ENCODE data around the gene VPS36.
"Not testable (repeated sequence)": the region's sequence is repeated elsewhere in the genome, so short reads cannot be mapped to it uniquely, and the experiment has no call there.

VPS36 gene, protein sequence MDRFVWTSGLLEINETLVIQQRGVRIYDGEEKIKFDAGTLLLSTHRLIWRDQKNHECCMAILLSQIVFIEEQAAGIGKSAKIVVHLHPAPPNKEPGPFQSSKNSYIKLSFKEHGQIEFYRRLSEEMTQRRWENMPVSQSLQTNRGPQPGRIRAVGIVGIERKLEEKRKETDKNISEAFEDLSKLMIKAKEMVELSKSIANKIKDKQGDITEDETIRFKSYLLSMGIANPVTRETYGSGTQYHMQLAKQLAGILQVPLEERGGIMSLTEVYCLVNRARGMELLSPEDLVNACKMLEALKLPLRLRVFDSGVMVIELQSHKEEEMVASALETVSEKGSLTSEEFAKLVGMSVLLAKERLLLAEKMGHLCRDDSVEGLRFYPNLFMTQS

DNA sequence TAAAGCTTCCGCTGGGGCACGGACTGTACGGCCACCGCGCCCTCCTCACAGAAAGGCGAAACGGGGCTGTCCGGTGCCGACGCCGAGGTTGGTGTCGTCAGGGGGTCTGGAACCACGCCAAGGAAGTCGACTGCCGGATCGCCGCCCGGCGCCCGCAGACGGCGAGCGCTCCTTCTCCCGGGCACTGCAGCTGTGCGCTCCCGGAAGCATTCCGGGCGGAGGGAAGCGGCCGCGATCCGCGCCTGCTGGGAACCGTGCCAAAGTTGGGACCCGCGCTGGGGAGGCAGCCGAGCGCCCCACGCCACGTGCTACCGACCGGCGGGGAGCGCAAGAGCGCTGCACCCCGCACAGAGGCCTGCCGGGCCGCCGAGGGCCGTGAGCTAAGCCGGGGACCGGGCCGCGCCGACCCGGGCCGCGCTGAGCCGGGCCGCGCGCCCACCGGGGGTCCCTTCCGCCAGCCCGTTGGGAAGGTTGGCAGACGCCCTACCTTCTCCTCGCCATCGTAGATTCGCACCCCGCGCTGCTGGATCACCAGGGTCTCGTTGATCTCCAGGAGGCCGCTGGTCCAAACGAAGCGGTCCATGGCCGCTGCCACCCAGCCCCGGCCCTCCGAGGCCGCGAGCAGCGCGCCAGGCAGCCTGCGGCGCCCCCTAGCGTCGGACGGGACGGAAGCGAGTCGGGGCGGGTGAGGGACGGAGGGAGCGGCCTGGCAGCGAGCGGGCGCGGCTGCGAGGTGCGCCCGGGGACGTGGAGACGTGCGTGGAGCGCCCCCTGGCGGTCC lies at the start of gene VPS36:
Gene VPS36 (minus strand): TSS at position 623 of the 781 bp plus-strand sequence. CDS start 40 bp downstream, at position 583.
- DNase-seq = peak; percentile 89 to 96

DNA sequence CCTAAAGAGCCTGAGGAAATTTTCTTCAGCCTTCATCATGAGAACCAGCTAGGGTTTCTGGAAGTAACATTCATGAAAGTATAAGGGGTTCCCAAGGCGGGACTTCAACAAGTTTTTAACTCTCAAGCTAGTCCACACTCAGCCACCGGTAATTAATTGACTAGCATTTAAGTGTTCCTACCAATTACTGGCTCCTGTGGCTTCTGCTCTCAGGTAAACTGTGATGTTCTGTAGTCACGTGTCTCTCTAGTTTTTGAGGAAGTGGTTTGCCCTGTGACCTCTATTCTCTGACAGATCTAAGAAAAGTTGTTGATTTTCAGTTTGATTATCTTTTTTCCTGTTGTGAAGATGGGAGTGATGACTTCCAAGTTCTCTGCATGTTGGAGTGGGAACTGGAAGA lies 47.5 kb upstream of the VPS36 start:
- DNase-seq = not testable (repeated sequence)

DNA sequence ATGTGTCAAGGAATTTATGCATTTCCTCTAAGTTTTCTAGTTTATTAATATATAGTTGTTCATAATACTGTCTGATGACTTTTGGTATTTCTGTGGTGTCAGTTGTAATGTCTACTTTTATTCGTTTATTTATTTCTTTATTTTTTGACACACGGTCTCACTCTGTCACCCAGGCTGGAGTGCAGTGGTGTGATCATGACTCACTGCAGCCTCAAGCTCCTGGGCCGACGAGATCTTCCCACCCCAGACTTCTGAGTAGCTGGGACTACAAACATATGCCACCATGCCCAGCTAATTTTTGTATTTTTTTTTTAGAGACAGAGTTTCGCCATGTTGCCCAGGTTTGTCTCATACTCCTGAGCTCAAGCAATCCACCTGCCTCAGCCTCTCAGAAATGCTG lies 43.8 kb upstream of the VPS36 start:
- not testable (repeated sequence) for DNase-seq

DNA sequence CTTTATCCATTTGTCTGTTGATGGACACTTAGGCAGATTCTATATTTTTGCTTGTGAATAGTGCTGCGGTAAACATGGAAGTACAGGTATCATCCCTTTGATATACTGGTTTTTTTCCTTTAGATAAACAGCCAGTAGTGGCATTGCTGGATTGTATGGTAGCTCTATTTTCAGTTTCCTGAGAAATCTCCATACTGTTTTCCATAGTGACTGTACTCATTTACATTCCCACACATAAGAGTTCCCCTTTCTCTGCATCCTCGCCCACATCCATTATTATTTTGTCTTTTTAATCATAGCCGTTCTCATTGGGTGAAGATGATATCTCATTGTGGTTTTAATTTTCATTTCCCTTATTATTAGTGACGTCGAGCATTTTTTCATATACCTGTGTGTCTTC lies 40.6 kb upstream of the VPS36 start:
- not testable (repeated sequence) for DNase-seq

DNA sequence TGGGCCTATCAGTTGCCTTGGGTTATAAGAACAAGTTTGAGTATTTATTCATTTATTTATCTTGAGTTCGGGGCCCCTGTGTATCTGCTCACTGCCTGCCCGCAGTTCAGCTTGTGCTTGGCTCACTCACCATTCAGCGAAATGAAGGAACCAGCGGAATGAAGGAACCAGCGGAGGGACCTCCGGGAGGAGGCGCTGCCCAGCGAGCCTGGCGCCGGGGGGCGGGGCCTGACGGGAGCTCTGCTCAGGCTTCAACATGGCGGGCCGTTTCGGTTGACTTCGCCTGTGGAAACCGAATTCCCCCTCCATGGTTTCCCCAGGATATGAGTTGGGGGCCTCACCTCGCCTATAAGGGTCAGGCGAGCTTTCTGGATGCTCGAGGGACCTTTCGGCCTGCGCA lies 38.3 kb upstream of the VPS36 start:
- not testable (repeated sequence) for DNase-seq

DNA sequence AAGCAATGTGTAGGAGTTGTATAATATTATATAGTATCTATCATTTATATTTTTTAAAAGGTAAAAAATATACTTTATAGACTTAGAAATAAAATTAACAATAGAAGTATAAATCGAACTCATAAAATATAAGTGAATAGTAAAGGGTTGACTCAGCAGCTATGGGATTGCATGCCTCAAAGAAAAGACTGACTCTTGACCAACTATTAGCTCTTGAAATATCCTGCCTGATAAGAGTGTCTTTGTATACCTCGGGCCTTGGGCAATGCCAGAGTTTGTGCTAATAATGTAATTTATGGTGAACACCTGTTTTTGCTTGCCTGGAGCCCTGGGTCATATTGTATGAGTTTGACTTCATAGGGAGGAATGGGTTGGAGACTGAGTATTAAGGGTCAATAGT lies 36.6 kb upstream of the VPS36 start:
- not testable (repeated sequence) for DNase-seq

DNA sequence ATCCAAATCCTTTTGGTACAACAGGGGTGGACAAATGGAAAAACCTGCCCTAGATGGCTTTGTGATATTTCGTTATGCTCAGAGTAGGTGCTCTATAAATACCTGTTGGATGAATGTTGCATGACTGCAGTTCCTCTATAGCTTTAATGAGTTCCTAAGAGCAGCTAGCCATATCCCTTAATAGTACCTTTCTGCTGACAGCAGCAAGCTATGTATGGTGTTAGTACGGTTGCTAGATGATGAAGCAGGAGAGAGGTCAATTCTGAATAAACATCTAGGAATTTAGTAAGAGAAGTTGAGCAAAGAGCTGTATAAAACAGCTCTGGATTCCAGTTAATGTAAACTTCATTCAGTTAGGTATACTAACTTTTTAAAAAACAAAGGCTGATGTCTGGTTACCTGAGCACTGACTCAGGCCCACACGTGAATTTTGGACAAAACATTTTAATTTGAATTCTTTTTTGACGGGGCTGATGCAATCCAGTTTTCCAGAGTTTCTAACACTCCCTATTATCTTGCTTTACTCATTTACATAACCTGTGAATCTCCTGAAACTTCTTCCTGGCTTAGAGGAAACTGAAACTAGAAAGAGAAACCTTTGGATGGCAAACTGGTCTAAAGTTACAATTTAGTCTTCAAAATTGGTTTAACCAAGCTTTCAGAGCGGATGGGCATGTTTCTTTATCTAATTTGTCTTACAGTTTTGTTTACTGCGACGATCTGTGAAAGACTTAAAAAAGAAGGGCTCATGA lies 30.4 kb upstream of the VPS36 start:
- not testable (repeated sequence) for DNase-seq

DNA sequence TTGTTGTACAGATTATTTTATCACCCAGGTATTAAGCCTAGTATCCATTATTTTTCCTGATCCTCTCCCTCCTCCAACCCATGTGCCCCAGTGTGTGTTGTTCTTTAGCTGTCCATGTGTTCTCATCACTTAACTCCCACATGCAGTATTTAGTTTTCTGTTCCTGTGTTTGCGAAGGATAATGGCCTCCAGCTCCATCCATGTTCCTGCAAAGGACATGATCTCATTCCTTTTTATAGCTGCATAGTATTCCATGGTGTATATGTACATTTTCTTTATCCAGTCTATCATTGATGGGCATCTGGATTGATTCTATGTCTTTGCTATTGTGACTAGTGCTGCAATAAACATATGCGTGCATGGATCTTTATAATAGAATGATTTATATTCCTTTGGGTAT lies 18.1 kb upstream of the VPS36 start:
- not testable (repeated sequence) for DNase-seq

DNA sequence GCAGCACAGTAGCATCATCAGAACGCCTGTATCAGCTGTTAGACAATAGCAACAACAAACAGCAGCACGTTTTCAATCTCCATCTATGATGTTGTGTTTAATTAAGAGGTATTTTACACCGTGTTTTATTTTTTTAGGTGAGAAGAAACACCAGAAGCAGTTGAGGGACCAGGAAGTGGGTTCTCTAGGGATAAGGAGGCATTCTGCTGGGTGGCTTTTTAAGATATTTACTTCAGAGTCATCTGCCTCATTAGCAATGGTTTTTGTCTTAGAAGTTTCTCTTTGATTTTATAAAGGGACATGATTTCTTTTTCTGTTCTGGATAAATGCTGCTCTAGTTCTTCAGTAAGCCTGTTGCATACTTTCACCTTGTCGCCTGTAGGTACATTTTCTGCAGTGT lies 13.1 kb upstream of the VPS36 start:
- DNase-seq = no peak

DNA sequence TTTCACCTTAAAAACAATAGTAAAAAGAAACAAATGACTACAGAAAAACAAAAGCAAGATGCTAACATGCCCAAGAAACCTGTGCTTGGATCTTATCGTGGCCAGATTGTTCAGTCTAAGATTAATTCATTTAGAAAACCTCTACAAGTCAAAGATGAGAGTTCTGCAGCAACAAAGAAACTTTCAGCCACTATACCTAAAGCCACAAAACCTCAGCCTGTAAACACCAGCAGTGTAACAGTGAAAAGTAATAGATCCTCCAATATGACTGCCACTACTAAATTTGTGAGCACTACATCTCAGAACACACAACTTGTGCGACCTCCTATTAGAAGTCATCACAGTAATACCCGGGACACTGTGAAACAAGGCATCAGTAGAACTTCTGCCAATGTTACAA lies 10.8 kb upstream of the VPS36 start:
- no peak for DNase-seq

DNA sequence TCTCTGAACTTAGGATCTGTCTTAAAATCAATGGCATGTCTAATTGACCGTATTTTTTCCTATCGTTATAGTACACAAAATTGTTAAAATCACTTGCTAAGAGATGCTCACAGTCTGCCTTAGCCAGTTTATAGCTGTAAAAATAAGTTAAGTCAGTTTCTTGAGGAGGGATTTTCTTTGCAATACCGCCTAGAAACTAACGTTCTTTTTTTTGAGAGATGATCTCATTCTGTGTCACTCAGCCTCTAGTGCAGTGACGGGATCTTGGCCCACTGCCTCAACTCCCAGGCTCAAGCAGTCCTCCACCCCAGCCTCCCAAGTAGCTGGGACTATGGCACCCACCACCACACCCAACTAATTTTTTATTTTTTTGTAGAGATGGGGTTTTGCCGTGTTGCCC lies 9.2 kb upstream of the VPS36 start:
- DNase-seq = no peak

DNA sequence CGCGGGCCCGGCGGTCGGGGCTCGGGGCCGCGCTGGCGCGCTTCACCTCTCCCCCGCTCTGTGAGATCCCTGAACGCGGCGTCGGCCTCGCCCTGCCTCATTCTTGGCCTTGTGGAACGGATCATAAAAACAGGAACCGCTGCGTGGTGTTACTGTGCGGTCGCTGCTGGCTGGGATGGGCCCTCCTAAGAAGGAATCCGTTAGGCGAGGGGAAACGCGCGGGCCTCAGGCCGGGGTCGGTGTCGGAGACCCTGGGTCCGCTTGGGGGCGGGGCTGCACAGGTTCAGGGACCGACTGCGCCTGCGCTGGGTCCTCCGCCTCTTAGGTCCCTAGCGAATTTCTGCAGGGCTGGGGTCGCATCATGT lies 5.2 kb upstream of the VPS36 start:
- peak; percentile 63 to 85 for DNase-seq

DNA sequence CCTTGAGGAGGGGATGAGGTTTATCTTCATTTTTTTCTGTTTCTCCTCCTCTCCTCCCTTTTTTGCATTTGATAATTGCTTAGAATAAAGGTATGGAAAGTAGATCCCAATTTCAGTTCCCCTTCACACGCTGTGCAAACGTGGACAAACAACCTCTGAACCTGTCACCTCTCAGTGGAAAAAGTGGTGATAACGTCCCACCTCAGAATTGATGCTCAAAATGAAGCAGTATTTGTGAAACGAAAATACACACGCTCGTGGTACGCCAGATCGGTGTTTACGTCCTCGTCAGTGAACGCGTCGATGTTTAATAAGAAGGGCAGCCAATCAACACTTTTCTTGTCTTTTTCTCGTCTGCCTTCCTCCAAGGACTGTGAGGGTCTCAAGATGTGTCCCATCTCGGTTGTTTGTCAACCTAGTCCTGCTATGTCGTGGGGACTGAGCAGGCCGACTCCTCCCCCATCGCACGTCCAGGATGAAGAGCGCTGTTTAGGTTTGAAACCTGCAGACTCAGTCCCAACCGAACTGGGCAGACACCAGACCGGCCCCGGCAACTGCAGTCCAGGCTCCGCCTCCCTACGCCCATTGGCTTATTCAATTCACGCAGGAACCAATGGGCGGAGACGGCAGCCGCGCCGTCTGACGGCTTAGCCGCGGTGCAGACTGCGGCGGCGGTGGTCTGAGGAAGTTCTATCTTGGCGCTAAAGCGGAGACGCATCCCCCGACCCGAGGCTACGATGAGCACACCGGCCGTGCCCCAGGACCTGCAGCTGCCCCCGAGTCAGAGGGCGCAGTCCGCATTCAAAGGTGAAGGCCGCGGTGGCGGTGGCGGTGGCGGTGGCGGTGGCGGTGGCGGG lies 4.6 kb upstream of the VPS36 start, which contains the start of gene CKAP2:
Gene CKAP2 (plus strand): TSS at position 659 of the 857 bp plus-strand sequence. CDS start 79 bp downstream, at position 738.
- DNase-seq = peak; percentile 85 to 96

DNA sequence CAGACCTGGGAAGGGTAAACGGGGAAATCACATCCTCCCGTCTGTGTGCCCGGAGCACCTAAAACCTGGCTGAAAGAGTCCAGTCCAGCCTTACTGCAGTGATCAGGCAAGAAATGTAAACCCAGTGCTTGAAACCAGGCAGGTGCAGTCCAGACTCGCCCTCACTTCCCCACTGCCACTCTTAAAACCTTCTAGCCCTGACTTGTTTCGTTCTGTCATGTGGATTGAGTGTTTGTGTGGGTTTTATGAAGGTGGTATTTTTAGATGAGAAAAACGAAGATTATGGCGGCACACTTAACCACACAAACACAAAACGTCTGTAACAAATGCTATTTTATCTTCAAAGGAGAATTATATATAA lies 4.0 kb upstream of the VPS36 start:
- DNase-seq = no peak

DNA sequence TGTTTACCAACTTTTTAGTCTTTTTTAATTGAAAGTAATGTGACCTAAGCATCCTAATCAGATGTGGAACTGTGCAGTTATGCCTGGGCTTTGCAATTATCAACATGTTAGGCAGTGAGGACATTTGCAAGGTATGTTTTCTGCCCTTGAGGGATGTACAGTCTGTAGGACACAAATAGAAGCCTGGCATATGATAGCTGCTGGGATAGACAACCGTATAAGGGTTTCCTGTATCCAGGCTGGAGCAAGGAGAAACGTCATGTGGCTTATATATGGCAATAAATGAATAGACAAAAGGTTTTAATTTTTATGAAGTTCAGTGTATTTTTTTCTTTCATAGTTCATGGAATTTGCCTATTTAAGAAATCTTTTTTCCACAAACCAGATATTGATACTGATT lies 2.0 kb upstream of the VPS36 start:
- no peak for DNase-seq

DNA sequence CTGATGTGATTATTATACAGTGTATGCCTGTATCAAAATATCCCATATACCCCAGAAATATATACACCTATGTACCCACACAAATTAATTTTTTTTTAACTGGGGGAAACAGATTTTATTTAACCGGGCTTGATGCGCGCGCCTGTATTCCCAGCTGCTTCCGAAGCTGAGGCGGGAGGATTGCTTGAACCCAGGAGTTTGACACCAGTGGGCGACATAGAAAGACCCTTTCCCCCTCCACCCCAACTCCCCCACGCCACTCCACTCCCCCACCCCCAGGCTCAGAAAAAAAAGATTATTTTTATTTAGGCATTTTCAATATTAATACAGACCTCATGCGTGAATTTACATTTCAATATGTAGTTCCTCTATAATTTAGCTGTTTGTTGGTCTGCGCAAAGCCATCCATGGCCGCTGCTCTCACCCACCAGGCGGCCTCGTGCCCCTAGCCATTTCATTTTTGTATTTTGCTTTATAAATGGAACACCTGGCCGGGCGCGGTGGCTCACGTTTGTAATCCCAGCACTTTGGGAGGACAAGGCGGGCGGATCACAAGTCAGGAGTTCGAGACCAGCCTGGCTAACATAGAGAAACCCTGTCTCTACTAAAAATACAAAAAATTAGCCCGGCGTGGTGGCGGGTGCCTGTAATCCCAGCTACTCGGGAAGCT lies 836 bp upstream of the VPS36 start:
- no peak for DNase-seq

DNA sequence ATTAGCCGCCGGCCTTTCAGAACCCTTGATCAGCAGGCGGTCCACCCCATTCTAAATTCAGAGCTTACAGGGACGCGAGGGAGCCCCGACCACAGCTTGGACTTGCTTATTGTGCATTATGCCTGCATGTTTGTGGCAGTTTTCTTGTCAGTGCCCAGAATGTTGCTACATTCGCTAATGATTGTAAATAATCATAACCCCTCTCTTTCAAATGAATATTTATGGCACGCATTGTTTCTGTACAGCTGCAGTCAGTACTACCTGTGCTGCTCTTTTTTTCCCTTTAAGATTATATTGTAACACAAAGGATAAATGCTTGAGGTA lies 321 bp upstream of the VPS36 start:
- no peak for DNase-seq

DNA sequence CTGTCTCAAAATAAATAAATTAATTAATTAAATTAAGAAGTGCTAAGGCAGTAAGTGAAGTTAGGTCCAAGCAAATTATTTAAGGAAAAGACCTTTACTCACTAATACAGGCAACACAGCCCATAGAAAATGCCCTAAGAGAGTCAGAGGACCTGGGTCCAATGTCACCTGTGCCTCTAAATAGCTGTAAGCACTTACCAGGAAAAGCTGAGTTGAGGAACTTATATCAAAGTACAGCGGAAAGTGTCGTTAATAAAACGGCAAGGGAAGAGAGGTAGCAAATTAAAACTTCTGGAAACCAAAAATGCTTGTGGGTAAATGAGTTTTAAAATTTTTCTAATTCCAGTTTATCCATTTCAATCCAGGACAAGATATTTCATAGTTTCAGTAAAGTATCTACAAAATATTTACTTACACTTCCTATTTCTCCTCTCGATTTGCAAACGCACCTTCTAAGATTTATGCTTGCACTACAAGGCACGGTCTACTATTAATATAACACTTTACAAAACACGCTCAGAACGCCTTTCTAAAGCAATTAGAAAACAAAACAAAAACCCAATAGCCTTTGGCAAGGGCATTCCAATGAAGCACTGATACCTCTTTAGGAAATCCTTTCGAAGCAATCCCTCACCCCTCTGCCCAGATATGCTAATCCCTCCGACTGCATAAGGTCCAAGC lies 963 bp downstream of the VPS36 start:
- DNase-seq = no peak

DNA sequence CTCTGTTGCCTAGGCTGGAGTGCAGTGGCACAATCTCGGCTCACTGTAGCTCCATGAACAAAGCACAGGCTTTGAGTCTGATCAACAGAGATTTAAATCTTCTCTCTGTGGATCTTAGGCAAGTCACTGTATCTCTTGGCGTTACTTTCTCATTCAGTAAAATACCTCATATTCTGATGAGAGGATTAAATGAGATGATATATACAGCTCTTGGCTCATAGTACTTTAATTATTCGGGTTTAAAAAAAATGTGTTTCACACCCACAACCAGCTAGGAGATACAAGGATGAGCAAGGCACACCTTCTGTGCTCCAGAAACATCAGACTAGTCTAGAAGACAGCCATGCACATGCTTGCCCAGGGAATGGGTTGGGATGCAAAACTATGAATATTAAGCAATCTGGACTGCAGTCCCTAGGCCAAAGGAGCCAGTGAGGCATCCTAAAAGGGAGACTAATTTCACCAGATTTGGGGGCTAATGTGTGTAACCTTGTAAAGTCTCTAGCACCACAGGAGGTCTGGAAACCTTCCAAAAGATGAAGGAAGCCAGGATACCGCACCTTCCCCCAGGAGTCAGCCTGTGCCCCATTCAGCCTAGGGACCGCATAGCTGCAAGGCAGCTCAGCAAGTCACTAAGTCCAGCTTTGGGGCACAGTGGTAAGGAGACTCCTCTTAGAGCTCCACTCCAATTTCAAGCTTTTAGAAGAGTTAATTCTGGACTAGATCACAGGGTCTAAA lies 2.5 kb downstream of the VPS36 start:
- DNase-seq = no peak

DNA sequence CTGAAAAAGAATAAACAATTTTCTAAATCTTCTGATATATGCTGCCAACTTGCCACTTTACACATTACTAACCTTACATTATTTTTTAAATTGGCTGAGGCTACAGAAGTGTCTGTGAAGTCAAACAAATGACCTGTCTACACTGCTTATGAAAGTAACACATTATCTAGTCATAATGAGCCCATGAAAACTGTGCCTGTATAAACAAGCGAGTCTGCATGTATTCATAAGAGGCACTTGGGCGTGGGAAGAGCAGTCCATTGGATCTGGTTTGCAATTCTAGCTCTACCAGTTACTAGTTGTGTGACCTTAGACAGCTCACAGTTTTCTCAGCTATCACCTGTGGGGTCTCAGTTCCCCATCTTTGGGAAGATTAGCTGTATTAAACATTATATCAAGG lies 3.1 kb downstream of the VPS36 start:
- no peak for DNase-seq

DNA sequence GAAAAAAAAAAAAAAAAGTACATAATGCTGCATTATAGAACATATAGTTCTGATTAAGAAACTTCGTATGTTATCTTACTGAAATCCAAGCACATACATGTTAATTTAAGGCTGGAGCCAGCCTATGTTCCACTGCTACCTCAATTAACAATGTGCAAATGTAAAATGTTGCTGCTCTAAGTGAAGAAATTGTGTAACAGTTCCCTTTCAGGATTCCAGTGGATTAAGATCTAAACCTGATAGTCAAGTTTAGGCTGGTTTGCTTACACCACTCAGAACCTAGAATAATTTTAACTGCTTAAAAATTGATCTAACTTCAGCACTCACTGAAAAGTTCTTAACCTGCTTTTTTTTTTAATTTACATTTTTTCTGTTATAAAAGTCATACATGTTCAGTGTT lies 4.2 kb downstream of the VPS36 start:
- DNase-seq = no peak
